CD4-positive, alpha-beta T cell treated with Interleukin-15 for 4 hours (primary cell): ENCODE measurements around the gene TBX22.
"Not testable (repeated sequence)": the region's sequence is repeated elsewhere in the genome, so short reads cannot be mapped to it uniquely, and the experiment has no call there.

Experiments used
- DNase-seq: peaks from one replicate; pipeline ENCODE4 v3.0.0-alpha.2; 2020; ENCODE audit warnings: low spot score

TBX22 gene

DNA sequence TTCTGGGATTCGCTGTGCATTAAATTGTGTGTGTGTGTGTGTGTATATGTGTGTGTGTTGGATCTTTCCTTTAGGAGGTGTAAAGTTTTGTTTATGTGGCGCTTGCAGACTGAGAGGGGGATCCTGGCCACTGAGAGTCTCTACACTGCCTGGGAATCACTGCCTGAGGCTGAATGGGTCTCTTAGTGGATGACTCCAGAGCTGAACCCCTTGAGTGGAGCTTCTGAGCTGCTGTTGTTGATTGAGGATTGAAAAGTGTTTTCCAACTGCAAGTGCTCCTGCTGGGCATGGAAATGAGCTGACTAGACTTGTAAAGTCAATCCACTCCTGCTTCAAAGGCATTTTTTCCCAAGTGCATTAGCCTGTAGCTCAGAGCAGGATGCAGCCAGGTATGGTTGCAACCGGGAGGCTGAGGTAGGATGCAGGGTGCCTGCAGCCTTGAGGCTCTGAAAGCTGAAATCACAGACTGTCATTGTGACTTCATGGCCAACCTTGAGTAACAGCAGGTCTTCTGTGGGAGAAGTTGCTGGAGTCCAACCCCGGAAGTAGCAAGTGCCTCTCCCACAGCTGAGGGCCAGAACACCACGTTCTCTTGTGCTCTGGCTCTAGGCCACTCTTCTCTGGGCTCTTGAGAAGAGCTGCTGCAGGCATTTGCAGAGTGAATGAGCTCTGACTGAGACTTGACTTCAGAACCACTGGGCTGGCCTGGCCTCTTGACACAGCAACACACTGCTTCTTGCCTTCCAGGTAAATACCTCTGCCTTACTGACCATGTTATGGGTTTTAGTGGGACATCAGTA lies at the start of gene TBX22:
Gene TBX22 (plus strand): TSS at position 613 of the 800 bp plus-strand sequence. CDS start 7,517 bp downstream, outside the sequence.
- no peak for DNase-seq

DNA sequence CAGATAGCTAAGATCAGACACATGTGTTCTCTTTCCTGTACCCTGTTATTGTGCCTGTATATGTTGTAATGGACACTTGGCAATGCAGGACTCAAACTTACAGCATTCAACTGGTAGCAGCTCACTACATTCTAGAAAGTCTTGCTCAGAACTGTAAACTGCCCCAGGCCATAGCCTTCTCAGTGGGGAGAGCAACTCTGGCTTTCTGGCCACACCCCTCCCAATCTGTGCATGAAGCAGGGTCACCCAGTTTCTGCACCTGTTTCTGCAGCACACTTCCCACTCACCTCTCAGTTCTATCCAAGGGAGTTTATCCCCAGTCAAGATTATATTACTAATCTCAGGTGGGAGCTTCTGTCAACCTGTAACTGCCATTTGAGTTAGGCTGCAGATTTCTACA lies 38.9 kb upstream of the TBX22 start:
- no peak for DNase-seq

DNA sequence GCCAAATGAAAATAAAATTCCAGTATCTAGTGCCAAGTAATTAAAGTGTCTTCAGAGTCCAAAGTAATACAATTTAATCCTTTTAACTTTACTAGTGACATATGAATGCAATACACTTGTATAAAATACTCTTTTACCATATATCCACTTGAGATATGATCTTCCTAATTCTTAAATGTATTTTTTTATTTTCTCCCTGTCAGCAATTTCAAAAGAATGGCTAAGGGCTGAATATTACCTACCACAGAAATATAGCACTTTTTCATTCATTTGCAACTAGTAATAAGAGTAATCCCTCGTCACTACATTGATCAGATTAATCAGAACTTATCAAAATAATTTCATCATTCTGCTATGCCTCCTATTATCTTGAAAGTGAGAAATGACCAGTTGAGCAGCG lies 10.1 kb upstream of the TBX22 start:
- DNase-seq: no peak

GRCh38 chrX:80011522-80011921 lies 3.0 kb upstream of the TBX22 start:
- no peak for DNase-seq

DNA sequence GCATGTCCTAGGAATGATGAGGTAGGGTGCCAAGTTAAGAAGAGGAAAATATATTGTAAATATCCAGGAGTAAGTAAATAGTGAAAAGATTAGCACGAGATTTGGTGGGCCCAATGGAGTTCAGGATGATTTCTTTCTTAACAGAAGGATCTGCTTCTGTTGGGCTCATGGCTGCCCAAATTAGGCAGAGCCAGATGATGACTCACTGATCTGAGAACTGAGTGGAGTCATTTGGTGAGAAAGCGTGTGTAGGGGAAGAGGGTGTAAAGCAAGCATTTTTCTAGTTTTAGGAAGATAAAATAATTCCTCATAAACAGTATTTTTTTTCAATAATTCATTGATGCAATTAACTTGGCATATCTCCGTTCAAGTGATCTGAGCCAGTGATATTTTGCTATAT lies 1.6 kb downstream of the TBX22 start:
- DNase-seq: no peak

GRCh38 chrX:80021621-80022020 lies 7.1 kb downstream of the TBX22 start:
- DNase-seq: no peak

GRCh38 chrX:80022363-80023031 lies 7.9 kb downstream of the TBX22 start:
- DNase-seq: no peak

DNA sequence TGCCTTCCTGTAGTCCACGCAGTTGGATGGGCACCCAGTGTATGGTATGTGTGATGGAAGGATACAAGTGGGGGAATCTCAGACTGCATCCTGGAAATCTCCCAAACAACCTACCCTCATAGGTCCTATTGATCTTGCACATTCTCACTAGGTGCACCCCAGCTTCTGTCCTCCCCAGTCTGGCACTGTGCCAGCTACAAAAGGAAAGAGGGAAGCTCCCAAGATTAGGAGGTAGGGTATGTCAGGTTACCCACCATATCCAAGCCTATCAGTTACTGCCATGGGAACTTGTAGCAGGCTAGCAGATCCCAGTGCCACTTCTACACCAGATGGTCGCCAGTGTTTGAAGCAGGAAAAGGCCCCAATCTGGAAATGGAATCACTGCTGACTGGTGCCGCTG lies 11.6 kb downstream of the TBX22 start:
- DNase-seq: no peak

DNA sequence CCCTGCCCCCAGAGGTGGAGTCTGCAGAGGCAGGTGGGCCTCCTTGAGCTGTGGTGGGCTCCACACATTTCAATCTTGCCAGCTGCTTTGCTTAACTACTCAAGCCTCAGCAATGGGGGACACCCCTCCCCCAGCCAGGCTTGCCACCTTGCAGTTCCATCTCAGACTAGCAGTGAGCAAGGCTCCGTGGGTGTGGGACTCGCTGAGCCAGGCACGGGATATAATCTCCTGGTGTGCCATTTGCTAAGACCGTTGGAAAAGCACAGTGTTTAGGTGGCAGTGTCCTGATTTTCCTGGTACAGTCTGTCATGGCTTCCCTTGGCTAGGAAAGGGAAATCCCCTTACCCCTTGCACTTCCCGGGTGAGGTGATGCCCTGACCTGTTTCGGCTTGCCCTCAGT lies 51.6 kb downstream of the TBX22 start:
- not testable (repeated sequence) for DNase-seq

GRCh38 chrX:80075625-80076024 lies 61.1 kb downstream of the TBX22 start:
- DNase-seq: not testable (repeated sequence)
